Stimulated activated CD8-positive, alpha-beta memory T cell treated with anti-CD3 and anti-CD28 coated beads, Interleukin-7, amount 100 ng/mL, for 24 hours (primary cell): Measurements from ENCODE around the gene USP15.

ENCODE experiments used
- DNase-seq: peaks from one replicate; pipeline ENCODE4 v3.0.0-alpha.2; 2020; ENCODE audit warnings: low read depth

The USP15 gene

DNA sequence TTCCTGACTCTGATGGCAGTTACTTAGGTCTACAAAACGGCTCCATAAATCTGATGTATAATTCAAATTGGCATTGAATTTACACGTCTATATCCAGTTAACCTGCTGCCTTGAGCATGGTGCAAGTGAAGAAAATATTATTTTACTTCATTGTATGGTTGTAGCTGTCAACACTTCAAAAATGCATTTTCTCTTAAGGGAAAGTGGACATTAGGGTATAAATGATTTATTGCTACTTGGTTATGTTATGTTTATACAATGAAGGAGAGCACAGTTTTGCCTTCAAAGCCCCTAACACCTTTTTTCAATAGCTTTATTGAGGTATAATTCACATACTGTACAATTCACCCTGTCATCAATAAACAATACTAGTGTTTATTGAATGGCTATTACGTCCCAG lies 2.0 kb upstream of the USP15 start:
- DNase-seq, result no peak

DNA sequence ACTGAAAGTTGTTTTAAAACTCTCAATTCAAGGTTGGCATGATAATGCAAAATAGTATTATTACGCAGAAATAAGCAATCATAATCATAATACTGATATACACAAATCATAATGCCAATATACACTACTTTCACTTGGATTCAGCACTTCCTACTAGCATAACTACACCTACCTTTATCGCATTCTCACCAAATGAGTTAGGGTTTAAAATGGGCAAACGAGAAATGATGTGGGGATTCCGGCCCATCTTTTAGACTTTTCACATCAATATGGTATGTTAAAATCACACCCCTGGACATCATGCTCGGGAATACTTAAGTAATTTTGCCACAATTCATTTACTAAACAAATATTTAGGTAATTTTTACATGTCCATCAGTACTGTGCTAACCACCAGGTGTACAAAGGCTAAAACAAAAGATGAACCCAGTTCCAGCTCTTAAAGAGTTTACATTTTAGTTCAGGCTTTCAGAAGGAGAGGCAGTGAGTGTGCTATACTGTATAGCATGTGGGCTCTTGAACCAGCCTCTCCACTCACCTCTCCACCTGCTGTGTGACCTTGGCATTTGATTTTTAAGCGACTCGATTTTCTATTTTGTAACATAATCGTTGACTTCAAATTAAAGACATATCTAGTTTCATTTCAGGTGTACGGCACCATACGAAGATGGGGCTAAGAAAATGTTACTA lies 1.1 kb upstream of the USP15 start:
- DNase-seq, result no peak

DNA sequence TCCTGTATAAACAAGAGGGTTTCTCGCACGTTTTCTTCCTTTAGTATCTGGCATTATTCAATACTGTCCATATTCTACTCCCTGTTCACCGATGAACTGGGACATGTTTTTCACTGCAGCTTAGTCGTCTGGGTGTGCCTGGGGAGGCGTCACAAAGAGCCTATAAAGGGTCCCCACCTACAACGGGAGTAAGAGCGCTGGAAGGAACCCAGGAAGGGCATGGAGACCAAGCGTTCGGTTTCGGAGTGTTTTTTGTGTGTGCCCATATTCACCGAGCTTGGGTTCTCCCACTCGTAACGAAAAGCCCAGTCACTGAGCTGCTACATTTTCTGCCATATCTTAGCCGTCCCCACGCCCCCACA lies 592 bp upstream of the USP15 start:
- no peak for DNase-seq

DNA sequence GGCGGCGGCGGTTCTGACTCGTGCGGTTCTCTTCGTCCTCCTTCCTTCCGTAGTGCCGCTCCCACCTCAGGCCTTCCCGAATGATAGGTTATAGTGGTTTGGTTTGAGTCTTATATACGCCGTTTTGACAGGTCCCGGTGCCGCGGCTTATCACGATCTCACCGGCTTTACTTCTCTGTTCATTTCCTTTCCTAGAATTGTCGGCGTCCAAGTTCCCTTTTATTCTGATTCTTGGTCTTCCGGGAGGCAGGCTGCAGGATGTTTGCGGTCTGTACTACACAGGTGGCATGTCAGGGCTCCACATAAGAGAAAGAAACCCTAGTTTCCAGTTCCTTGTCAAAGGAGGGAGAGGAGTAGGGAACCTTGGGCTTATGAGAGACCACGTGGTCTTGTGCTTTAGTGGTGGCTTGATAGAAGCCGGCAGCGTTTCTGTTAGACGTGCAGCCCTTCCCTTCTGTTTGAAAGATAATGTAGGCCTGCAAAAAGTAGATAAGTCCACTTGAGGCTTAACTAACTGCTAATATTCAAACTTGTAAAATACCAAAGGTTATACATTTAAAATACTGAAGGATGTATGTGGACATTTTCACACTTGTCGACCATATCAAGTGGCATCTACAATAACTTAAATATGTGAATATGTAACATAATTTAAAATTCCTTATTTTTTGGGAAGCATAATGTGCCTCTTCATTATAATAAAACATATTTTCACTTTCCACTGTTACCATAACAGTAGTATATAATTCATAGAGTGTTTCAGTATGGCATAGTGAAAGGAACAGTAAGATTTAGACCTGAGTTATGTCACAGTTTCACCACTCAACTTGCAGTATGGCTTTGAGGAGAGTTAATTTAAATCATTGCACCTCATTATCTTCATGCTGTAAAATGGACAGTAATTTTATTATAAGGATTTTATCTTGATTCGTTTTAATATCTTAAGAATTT lies 804 bp downstream of the USP15 start:
- DNase-seq, result no peak

DNA sequence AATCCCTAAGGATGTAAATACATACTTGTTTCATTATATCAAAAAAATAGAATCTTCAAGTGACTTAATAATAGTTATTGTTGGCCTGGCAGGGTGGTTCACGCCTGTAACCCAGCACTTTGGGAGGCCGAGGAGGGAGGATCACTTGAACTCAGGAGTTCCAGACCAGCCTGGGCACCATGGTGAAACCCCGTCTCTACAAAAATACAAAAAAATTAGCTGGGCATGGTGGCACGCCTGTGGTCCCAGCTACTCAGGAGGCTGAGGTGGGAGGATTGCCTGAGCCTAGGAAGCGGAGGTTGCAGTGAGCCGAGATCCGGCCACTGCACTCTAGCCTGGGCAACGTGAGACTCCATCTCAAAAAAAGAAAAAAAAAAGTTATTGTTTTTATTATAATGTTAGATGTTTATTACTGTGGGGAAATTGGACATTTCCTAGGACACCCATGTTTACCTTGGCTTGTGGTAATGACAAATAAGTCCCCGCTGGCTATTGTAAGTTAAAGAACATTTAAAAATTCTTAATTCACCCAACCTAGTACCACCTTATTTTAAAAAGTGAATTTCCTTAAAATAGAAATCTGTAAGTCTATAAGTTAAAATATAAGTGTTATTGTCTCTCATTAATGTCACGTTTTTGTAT lies 1.8 kb downstream of the USP15 start:
- no peak for DNase-seq

DNA sequence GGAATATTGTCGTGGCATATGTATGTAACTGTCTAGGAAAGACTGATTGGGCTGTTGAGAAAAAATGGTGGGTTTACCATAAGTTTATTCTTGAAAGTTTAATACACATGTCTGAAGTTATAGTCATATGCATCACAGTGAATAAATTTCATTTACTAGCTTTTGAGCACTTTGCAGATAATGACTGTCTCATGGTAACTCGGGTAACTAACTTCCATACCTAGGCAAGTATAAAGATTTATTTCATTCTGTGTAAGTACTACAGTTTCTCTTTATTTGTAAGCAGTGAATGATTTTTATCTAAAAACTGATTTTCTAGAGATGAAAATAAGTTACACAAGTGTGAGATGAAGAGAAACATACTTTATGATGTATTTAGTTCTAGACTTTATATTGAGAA lies 3.0 kb downstream of the USP15 start:
- no peak for DNase-seq

DNA sequence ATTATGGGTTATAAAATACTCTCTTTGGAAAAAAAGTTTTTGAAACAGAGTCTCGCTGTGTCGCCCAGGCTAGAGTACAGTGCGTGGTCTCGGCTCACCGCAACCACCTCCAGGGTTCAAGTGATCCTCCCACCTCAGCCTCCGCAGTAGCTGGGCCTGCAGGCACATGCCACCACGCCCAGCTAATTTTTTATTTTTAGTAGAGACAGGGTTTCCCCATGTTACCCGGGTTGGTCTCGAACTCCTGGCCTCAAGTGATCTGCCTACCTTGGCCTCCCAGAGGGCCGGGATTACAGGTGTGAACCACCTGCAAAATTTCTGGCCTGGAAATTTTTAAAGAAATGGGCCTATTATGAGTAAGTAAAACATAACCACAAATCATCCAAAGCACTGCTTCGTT lies 3.8 kb downstream of the USP15 start:
- no peak for DNase-seq

DNA sequence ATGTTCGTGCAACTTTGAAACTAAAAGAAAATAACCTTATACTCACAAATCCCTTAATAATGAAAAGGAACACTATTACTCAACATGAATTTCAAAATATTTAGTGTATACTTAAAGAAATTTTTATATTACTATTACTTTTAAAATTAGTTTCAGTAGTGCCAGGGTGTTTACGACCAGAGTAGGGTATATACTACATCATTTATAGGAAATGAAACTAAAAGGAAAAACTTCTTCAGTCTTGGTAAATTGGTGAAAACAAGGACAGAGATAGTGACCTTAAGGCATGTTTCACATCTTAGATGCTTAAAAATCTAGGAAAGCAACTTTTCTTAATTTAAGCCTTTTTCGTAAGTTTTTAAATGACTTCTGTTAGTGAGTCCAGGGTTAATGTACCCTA lies 4.5 kb downstream of the USP15 start:
- no peak for DNase-seq

DNA sequence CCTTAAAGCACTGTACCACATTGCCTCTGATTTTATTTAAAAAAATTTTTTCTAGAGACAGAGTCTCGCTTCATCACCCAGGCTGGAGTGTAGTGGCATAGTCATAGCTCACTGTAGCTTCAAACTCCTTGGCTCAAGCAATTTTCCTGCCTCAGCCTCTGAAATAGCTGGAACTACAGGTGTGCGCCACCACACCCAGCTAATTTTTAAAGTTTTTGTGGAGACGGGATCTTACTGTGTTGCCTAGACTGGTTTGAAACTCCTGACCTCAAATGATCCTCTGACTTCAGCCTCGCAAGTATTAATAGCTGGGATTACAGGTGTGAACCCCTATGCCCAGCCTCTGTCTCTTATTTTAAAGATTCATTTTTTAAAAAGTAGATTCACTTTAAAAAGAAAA lies 5.3 kb downstream of the USP15 start:
- no peak for DNase-seq

DNA sequence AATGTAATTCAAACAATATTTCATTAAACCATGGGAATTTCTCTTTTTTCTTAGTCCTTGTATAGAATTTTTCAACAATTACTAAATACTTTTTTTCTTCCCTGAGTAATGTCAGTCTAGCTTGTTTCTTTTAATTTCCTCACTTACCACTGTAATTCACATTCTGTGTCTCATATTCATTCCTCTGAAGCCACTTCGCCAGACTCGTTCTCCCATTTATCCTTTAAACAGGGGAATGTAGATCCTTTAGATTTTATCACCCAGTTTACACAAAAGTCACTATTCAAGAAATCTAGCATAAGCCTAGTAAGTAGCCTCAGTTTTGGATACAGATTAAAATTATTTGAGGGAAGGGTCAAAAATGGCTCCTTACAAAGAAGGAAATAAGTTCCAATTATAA lies 6.8 kb downstream of the USP15 start:
- DNase-seq, result no peak

DNA sequence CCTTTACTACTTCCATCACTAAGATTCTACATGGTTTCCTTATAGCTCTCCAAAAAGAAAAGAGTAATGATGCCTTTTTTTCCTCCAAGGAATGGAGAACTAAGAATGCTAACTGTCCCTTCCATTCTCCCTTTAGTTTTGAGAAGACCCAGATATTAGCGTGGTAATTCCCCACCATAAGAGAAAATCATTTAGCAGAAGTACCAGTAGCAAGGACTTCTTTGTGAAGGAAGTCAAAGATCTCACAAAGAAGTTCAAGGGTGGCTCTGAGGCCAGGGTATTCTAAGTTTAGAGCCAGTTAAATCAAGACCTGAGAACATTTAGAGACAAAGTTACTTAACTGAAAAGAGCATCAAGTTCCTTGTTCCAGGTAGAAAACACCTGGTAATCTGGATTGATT lies 7.3 kb downstream of the USP15 start:
- no peak for DNase-seq

DNA sequence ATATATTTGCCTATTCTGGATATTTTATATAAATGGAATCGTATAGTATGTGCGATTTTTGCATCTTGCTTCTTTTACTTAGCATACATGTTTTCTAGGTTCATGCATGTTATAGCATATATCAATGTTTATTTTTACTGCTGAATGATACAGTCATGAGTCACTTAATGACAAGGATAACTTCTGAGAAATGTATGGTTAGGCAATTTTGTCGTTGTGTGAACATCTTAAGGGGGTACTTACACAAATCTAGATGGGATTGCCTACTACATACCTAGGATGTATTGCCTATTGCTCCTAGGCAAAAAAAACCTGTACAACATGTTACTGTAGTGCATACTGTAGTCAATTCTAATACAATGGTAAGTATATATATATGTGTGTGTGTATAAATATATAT lies 8.8 kb downstream of the USP15 start:
- no peak for DNase-seq

DNA sequence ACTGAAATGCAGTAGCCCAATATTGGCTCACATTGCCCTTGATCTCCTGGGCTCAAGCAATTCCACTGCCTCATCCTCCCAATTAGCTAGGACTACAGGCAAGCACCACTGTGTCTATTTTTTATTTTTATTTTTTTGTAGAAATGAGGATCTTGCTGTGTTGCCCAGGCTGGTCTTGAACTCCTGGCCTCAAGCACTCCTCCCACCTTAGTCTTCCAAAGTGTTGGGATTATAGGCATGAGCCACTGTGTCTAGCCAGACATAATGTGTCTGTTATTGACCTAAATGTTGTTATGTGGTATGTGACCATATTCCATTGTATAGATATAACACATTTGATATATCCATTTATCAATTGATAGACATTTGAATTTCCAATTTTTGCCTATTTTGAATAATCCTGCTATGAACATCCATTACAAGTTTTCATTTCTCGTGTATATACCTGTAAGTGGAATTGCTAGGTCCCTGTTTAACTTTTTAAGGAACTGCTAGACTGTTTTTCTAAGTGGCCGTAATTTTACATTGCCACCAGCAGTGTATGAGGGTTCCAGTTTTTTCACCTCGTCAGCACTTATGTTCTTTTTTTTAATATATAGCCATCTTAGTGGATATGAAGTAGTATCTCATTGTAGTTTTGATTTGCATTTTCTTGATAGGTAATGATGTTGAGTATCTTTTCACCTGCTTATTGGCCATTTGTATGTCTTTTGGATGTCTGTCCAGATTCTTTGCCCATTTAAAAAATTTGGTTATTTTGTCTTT lies 9.4 kb downstream of the USP15 start:
- no peak for DNase-seq

DNA sequence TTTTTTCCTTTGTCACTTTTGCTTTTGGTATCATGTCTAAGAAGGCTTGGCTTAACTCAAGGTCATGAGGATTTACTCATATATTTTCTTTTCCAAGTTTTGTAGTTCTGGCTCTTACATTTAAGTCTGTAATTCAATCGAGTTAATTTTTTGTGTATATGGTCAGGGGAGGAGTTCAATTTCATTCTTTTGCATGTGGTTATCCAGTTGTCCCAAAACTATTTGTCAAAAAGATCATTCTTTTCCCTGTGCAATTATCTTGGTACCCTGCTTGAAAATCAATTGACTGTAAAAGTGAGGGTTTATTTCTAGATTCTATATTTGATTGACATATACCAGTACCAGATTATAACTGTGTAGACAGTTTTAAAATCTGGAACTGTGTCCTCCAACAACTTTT lies 10.2 kb downstream of the USP15 start:
- DNase-seq, result no peak

DNA sequence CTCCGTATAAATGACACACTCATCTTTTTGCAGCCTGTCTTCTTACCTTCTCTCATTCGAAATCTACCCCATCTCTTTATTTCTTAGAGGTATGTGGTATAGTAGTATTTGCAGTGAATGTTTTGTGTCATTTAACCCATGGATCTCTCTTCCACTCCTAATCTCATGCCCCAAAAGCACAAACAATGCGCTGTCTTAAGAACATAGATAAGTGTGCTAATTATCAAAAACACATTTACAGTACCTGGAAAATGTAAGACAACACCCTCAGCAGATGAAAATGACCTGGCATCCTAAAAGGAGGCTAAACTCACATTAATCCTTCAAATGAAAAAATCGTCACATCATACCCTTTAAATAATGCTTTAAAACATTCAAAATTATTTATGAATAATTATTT lies 10.7 kb downstream of the USP15 start:
- DNase-seq, result no peak

DNA sequence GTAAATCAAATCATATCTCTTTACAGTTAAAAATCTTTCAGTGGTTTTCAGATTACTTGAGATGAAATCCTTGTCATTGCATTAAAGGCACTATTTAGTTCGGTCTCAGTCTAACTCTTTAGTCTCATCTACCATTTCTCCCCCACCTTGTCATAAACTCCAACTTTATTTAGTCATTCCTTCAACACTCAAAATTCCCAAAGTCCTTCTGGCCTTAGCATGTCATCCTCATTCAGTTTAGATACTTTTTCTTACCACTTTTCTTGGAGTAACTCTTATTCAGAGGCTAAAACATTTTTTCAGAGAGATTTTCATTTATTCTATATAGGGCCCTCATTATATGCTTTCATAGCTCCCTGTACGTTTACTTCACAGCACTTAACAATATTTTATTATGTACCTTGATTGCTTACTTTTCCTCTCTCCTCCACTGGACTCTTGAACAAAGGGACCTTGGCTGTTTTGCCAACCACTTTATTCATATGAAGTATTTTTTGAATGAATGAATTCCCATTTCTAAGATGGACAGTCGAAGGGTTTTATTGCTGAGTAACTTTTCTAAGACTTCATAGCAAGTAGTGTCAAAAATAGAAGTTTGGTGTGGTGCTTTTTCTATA lies 12.8 kb downstream of the USP15 start:
- no peak for DNase-seq

DNA sequence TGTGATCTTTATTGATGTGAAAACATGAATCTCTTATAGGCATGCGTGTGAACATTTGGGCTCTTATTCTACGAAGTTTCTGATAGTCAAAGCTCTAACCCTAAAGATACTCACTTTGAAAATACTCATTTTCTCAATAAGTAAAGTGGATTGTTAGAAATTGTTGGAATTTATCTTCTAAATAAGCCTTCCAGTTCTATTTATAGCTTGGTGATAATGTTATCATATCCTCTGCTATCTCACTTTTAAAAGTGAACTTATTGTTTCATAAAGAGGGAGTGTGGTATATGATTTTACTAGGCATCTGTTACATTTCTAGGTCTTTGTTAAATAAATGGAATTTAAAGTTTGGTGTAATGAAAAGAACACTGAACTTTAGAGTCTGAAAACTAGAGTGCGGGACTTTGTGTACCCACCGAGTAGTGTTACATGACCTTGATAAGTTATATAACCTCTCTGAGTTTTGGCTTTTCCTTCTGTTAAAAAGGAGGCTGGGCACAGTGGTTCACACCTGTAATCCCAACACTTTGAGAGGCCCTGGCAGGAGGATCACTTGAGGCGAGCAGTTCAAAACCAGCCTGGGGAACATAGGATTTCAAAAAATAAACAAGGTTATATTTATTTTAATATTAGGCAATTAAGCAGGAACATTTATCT lies 13.6 kb downstream of the USP15 start:
- DNase-seq, result no peak

DNA sequence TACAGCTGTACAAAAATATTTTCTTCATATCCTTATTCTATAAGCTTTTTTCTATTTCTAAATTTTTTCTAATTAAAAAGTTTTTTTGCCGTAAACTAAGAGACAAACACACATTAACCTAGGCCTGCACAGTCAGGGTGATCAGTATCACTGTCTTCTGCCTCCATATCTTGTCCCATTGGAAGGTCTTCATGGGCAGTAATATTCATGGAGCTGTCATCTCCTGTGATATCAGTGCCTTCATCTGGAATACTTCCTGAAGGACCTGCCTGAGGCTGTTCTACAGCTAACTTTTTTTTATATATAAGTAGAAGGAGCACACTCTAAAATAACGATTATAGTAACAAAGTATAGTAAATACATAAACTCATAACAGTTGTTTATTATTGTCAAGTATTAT lies 17.8 kb downstream of the USP15 start:
- no peak for DNase-seq

DNA sequence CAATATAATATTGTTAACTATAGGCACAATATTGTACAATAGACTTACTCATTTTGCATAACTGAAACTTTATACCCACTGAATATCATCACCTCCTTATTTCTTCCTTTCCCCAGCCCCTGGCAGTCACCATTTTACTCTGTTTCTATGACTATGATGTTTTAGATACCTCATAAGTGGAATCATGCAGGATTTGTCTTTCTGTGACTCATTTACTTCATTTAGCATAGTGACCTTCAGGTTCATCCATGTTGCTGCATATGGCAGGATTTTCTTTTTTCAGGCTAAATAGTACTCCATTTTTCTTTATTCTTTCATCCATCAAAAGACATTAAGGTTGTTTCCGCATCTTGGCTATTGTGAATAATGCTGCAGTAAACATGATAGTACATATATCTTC lies 18.9 kb downstream of the USP15 start:
- DNase-seq, result no peak

DNA sequence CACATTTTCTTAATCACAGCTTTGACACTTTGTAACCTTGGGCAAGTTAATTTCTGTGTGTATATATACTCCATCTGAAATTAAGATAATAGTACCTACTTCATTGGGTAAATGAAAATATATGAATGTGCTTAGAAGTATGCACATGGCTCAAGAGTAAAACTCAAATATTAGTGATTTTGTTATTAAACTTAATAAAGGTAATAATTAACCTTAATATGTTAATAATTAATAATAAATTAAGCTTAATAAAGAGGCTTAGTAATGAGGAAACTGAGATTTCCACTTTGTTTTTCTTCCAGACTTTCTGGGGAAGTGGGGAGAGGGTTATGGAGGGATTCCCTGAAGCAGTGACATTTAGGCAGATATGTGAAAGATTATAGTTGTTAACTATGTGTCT lies 19.8 kb downstream of the USP15 start:
- no peak for DNase-seq

DNA sequence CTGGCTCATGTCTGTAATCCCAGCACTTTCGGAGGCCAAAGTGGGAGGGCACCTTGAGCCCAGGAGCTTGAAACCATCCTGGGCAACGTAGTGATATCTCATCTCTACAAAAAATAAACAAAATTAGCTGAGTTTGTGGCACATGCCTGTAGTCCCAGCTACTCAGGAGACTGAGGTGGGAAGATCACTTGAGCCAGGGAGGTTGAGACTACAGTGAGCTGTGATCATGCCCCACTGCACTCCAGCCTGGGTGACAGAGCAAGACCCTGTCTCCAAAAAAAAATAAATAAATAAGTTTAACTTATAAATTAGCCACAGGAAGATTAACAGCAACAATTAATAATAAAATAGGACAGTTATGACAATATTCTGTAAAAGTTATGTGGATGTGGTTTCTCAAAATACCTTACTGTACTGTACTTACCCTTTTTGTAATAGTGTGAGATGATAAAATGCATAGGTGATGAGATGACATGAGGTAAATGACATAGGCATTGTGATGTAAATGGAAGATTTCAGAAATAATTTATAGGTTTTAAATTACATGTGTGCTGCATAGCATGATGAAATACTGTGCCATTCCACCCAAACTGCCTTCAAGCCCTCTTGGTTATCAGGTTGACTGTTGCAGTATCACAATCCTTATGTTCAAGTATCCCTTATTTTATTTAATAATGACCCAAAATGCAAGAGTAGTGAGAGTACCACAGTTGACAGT lies 22.0 kb downstream of the USP15 start:
- DNase-seq, result no peak
